Regular cardiac myocyte (primary cell): ENCODE results near the gene PKN1. TPM values are rescaled to one million over a fixed set of nuclear protein-coding genes. Genes with fewer than 3 reads are reported as not detected.

ENCODE experiments used
- total RNA-seq: library from RNA; depleted of rRNA; stranded (reverse); fragments of >200 nt; gene quantifications from 2 replicates; pipeline ENCODE4 v1.2.3, GENCODE V29; 2014

The PKN1 gene
- 106 and 108 TPM in 2 replicates for total RNA-seq

DNA sequence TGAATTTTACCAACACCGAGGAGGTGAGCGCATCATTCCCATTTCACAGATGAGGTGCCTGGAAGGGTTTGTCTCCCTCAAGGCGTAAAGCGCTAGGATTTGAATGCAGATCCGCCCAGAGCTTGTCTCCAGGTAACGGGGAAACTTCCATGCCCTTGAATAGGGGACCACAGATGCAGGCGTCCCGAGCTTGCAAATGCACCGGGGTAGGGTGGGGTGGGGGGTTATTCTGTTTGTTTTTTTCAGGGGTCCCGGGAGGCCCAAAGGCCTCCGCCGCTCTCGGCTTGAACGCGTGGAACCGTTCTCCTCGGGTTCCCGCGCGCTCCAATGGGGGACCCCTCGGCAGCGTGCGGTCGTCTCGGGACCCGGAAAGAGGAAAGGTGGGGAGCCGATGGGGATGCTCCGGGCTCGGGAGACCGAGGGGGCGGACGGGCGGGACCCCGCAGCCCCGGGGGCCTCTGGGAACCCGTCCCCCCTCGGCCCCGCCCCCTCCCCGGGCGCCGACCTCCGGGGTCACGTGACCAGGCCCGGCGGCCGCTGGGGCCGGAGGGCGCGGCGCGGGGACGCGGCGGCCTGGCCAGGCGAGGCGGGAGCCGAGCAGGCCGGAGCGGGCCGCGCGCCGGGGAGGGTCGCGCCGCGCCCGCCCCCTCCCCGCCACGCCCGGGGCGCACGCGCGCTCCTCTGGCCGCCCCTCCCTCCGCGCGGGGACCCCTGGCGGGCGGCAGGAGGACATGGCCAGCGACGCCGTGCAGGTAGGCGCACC, at the start of gene PKN1:
Gene PKN1 (plus strand): TSS at position 516 of the 763 bp plus-strand sequence. CDS start 216 bp downstream, at position 732.

DNA sequence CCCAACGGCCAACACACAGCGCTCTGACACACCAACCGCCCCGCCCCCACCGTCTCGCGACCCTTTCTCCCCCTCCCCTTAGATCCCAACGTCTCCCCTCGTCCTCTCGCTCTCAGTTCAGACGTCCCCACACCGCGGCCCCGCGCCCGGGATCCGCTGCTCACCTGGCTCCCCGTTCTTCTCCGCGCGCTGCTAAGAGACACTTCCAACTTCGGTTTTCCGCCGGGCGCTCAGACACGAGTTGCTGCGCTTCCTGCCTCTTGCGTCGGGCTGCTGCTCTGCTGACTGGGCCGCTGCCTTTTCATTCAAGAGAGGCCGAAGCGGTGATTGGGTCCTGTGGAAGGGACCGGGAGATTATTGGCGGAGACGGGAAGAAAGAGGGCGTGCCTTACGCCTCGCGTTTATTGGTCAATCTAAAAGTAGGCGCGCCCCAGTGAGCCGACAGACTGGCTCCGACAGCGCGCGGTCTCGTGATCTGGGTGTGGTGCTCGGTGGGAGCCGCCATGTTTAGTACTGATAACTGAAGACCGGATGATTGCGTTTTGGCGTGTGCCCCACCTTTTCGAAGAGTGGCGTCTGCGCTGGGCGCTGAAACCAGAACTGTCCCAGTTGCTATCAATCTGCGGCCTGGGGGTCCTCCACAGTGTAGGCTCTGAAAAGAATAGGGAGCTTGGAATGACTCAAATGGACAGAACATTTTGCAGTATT, 13.8 kb upstream of the PKN1 start, which contains the start of gene DDX39A:
Gene DDX39A (minus strand): TSS at position 236 of the 708 bp plus-strand sequence. CDS start 6,121 bp downstream, outside the sequence.

DNA sequence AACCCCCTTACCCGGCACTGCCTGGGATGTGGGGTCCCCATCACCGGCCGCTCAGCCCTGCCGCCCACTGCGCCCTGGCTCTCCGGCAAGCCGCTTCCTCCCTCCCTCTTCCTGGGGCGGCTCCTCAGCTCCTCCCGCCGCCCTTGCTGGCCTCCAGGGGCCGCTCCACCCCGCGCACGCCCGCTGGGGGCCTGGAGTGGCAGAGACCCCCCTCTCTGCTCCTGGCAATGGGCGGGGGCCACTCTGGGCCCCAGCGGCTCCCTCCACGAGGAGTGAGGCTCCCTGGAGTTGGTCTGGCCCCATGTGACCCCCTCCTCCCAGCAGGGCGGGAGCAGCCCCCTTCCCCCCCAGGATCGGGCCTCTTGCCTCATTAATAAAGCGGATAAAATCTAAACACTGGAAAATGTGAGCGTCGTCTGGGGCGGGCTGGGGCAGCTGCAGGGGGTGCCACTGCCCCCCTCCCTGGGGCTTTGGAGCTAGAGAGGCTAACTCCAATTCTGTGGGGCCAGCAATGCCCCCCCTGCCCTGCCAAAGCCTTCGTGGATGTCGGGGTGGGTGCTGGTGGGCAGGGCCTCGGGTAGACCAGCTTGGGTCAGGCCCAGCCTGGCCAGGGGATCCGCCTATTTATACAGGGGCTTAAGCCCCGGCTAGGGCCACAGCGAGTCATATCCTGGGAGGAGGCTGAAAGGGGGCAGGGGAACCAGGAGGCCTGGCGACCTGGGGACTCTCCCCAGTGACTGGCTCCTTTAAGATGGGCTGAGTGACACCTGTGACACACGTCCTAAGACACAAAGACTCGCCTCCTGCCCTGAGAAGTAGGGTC, 42.4 kb downstream of the PKN1 start, which contains the start of gene PTGER1:
Gene PTGER1 (minus strand): TSS at position 104 of the 823 bp plus-strand sequence. CDS start 1,034 bp downstream, outside the sequence.

DNA sequence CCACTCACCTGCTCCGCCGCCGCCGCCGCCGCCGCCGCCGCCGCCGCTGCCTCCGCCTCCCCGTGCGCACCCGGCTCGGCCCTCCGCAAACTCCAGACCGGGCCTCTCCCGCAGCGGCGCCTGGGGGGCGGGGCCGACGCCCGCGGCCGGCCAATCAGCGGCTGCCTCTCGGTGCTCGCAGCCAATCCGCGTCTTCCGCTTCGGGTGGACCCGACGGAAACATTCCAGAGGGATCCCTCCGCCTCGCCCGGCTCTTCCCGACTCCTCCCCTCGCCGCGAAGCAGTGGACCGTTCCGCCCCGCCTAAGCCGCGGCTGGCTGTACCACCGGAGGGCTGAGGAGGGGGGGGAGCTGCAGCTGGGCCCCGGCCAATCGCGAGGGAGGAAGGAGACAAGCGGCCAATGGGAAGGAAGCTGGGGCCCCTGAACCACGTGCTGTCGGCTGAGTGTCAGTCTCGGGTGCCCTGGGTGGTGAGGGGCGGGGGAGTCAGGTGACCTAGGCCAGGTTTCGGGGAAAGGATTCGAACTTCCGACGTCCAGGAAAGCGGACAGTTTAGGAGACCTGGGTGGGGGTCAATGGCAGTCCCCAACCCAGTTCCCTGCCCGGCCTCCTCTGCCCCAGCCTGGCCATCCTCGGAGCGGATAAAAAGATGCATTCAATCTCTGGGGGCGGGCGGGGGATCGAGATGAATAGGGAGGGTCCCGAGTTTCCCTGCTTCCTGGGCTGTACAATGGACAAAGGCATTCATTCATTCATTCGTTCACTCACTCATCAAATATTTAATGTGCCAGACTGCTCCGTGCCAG, 63.1 kb downstream of the PKN1 start, which contains the start of gene GIPC1:
Gene GIPC1 (minus strand): TSS at position 99 of the 805 bp plus-strand sequence. CDS start 13,151 bp downstream, outside the sequence.

DNA sequence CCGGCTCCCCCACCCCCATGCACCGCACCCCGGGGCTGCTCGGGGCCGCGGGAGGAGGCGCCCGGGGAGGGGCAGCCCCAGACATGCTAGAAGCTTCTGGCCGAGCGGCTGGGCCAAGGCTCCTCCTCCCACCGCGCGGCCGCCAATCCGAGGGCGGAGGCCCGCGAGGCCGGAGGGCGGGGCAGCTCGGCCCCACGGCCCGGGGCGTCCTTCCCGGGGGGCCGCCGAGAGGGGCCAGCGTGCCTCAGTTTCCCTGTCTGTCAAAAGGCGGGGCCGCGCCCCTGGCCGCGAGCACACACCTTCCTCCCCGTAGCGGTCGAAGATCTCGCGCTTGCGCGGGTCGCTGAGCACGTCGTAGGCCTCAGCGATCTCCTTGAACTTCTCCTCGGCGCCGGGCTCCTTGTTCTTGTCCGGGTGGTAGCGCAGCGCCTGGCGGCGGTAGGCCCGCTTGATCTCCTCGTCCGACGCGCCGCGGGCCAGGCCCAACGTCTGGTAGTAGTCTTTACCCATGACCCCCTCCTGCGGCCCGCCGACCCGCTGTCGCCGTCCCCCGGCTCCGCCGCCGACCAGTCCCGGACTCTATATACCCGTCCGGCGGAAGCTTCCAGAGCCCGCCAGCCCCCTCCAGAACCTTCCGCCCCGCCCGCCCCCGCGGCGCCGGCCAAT, 84.9 kb downstream of the PKN1 start, which contains the start of gene DNAJB1:
Gene DNAJB1 (minus strand): TSS at position 558 of the 666 bp plus-strand sequence. CDS start 48 bp downstream, at position 510.

Other genes with a start within 250 kb of the PKN1 start
- 0.96 and 2.5 TPM in 2 replicates for gene ADGRL1, start 227.1 kb upstream of the PKN1 start, total RNA-seq
- gene ADGRE5, start 51.9 kb upstream of the PKN1 start, total RNA-seq: 17.2 and 85.1 TPM in 2 replicates
- gene DDX39A, start 14.0 kb upstream of the PKN1 start, total RNA-seq: 28.8 and 116 TPM in 2 replicates
- gene PTGER1, start 42.0 kb downstream of the PKN1 start, total RNA-seq: 1.7 and 3.5 TPM in 2 replicates
- 95.0 and 118 TPM in 2 replicates for gene GIPC1, start 62.8 kb downstream of the PKN1 start, total RNA-seq
- gene DNAJB1, start 85.1 kb downstream of the PKN1 start, total RNA-seq: 50.2 and 73.2 TPM in 2 replicates
- 9.3 and 26.8 TPM in 2 replicates for gene TECR, start 96.3 kb downstream of the PKN1 start, total RNA-seq
- 299 and 304 TPM in 2 replicates for gene NDUFB7, start 138.8 kb downstream of the PKN1 start, total RNA-seq
- under 0.01 TPM in 2 replicates for gene CLEC17A, start 149.8 kb downstream of the PKN1 start, total RNA-seq
- not detected in 2 replicates for gene ADGRE3, start 241.5 kb downstream of the PKN1 start, total RNA-seq